ENCODE data around the gene LSR.

GRCh38 chr19:35279374-35279773 lies 30.6 kb downstream of the LSR start:
- TF ChIP-seq, protein P1, sequence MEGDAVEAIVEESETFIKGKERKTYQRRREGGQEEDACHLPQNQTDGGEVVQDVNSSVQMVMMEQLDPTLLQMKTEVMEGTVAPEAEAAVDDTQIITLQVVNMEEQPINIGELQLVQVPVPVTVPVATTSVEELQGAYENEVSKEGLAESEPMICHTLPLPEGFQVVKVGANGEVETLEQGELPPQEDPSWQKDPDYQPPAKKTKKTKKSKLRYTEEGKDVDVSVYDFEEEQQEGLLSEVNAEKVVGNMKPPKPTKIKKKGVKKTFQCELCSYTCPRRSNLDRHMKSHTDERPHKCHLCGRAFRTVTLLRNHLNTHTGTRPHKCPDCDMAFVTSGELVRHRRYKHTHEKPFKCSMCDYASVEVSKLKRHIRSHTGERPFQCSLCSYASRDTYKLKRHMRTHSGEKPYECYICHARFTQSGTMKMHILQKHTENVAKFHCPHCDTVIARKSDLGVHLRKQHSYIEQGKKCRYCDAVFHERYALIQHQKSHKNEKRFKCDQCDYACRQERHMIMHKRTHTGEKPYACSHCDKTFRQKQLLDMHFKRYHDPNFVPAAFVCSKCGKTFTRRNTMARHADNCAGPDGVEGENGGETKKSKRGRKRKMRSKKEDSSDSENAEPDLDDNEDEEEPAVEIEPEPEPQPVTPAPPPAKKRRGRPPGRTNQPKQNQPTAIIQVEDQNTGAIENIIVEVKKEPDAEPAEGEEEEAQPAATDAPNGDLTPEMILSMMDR (IDR thresholded peaks at IDR 0.05) = no peak
- no peak for TF ChIP-seq POLR2A (IDR thresholded peaks at IDR 0.05)
